Amniotic epithelial cell (primary cell): Measurements from ENCODE around the gene ADAMTS14.

Source experiments
- DNase-seq: peaks from one replicate; pipeline ENCODE4 v3.0.0-alpha.2; 2010; ENCODE audit warnings: low read depth

The ADAMTS14 gene

DNA sequence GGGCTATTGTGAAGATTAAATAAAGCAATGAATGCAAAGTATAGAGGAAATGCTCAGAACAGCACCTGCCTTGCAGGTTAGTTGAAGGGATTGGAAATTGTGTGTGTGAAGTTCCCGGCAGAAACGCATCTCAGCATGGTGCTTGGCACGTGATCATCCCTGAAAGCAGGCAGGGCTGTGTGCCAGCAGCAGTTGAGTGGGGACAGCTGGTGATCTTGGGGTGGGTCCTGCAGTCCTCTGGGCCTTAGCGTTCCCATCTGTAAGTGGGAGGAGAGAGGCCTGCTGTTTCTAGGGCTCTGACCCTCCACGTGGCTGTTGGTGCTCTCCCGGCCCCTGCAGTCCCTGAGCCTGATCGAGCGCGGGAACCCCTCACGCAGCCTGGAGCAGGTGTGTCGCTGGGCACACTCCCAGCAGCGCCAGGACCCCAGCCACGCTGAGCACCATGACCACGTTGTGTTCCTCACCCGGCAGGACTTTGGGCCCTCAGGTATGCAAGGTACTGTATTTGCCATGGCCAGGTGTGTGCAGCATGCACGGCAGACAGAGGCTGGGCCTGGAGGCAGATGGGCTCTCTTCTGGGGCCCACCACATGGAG is 57.6 kb downstream of the ADAMTS14 start:
- DNase-seq: no peak

GRCh38 chr10:70730955-70731354 is 58.6 kb downstream of the ADAMTS14 start:
- DNase-seq: no peak

- DNase-seq: no peak
These were observed 60.3 kb downstream of the ADAMTS14 start for GRCh38 chr10:70732569-70732968.

DNA sequence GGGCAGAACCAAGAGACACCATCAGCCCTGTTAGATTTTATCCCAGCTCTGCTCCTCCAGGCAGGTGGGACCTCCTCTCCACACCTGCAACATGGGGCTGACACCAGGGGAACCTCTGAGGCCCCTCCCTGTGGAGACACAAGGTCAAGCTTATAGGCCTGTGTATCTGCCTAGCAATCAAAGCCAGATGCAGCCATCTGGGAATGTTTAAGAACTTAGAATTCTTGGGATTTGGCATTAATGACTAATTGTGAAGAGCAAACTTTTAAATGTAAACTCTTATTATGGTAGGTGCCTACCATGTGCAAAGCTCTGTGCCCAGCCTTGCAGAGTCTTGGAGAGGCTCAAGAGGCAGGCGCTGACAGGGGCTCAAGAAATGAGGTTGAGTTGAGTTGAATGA is 60.7 kb downstream of the ADAMTS14 start:
- no peak for DNase-seq

GRCh38 chr10:70735161-70735560 is 62.9 kb downstream of the ADAMTS14 start:
- DNase-seq: no peak

DNA sequence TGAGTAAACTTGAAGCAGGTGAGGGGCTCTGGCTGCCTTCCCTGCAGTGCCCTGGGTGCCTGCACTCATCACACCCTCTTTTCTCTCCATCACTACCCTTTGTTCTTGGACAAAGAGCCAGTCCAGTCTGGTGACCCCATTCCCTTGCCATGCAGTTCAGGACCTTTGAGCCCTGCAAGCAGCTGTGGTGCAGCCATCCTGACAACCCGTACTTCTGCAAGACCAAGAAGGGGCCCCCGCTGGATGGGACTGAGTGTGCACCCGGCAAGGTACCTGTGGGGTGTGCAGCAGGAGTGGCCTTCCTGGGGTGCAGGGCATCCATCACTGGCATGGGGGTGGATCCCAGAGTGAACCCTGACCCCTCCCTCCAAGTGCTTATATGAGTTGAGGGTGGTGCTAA is 64.2 kb downstream of the ADAMTS14 start:
- no peak for DNase-seq

DNA sequence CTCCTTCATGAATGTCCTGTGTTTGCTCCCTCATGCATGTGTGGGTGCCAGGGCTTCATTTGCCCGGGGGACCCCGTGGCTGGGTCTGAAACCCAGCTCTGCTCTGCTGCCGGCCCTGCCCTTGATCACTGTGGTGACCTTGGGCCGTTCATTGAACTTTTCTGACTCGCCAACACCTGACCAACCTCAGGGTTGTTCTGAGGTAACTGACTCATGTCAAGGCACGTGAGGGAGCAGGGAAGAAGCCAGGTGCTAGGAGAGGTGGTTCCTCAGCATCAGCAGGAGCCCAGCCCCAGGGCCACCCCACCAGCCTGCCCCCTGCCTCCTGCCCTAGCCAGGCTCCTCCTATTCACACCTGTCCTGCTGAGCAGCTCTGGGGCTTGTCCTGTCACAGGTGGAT is 64.9 kb downstream of the ADAMTS14 start:
- DNase-seq: no peak

DNA sequence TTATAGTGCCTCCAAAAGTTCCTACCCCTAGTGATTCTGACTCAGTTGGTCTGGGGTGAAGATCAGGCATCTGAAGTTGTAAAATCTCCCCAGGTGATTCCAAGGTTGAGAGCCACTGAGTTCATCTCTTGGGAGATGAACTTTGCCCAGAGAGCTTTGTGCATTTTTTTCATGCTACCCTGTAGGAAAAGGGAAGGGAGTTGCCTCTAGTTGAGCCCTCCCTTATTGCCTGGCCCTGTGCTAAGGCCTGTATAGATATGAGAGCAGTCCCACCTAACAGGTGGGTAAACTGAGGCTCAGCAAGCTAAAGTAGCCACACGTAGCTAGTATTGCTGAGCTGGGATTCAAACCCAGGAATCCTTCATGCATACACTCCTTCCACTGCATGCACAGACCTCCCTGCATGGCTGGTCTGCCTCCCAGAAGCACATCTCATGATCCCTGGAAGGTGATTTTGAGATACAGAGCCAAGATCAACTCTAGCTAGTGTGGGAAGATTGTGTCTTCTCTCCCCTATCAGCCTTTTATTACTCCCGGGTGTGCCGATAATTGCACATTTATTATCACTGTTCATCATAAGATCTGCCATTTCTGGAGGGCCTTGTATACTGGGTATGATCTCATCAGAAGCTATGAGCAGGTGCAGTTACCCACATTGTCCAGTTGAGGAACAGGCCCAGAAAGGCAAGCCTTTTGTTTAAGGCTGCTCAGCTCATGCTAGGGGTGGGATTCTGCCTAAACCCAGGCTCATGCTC is 65.9 kb downstream of the ADAMTS14 start:
- DNase-seq: no peak

- no peak for DNase-seq
These were observed 66.4 kb downstream of the ADAMTS14 start for GRCh38 chr10:70738761-70739121.

DNA sequence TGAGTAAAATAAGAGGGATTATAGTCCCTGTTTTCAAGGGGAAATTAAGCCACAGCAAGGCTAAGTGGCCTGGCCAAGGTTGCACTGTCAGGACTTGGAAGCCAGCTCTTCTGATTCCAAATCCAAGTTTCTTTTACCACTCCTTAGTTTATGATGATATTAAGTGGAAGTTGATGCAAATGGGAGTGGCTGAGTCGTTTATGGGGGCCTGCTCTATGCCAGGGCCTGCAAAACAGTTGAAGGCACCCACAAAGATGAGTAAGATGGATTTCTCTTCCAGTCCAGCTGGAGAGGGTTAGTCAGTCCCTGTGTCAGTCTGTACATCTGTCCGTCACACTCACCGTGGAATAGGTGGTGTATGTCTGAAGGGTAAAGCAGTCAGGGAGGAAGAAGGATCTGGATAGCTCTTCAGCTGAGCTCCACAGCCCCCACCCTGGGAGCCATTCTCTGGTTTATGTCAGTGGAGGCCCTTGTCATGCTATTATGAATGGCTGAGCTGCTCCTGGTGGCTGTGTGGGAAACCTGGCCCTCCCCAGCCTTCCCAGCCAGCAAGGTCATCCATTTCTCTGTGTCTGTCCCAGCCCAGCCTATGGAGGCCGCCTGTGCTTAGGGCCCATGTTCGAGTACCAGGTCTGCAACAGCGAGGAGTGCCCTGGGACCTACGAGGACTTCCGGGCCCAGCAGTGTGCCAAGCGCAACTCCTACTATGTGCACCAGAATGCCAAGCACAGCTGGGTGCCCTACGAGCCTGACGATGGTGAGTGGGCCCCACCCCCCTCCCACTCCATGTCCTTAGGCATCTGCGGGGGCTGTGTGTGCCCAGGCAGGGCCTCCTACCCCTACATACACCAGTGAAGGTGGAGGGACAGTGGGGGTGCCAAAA is 68.3 kb downstream of the ADAMTS14 start:
- DNase-seq: peak; percentile 52

DNA sequence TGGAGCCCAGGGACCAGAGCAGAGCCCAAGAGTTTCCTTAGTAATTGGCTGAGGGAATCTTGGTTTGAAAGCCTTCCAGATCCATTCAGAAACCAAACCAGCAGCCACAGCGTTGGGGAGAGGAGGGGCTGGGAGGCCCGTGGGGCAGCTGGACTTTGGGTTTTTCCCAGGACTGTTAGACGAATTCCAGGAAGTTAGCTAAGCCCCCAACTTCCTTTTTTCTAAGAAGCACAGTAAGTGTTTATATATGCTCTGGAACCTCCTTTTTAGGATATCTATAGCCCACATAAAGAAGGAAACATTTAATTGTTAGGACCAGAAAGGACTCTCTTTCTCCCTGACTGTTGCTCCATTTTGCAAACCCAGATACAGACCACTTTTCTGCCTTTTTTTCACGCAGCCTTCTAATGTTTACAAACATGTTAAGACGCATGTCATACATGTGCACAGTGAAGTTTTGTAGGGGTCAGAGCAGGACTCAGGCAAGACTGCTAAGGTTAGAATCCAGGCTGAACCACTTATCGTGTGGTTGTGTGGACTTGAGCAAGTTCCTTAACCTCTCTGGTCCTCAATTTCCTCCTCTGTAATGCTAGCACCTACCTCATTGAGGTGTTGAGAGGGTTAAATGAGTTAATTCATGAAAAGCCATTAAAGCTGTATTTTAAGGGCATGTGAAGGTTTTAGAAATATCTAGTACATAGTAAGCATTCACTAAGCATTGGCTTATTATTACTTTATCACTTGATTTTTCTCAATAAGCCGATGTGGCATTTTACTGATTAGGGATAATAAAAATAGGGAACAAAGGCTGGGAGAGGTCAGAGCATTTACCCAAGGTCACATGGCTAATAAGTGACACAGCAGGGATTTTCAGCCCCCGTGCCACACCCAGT is 70.5 kb downstream of the ADAMTS14 start:
- DNase-seq: peak; percentile 40

GRCh38 chr10:70743430-70743788 is 71.1 kb downstream of the ADAMTS14 start:
- no peak for DNase-seq

- no peak for DNase-seq
These were observed 71.6 kb downstream of the ADAMTS14 start for GRCh38 chr10:70743879-70744278.

- DNase-seq: no peak
These were observed 72.4 kb downstream of the ADAMTS14 start for GRCh38 chr10:70744617-70745143.

GRCh38 chr10:70745555-70745954 is 73.2 kb downstream of the ADAMTS14 start:
- DNase-seq: no peak

DNA sequence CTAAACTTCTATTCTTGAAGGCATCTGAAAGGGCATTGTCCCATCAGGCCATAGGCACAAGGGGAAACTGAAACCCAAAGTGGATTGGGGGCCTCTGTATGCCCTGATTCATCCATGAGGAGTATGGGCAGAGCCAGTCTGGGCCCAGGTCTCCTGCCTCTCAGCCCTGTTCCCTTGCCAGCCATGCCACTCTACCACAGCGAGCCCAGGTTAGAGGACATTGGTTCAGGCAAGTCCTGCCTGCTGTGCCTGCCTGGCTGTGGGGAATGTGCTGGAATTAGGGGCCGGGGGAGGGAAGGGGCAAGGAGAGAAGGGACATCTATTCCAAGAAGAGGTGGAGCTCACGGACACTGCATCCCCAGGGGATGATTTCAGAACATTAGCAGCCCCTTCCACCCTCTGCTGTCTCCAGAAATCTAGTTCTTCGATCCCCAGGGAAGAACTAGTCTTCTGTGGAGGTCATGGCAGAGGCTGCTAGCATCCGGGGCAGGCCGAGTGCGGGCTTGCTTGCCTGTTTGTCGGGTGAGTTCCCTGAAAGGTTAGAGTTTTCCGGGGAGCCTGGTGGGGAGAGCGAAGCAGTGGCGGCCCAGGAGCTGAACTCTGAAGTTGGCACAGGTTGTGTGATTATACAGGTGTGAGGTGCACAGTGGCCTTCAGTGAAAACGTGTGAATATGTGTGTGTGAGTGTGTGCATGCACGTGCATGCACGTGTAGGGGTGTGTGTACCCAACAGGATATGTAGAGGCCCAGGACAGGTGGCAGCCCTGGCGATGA is 75.1 kb downstream of the ADAMTS14 start:
- no peak for DNase-seq

DNA sequence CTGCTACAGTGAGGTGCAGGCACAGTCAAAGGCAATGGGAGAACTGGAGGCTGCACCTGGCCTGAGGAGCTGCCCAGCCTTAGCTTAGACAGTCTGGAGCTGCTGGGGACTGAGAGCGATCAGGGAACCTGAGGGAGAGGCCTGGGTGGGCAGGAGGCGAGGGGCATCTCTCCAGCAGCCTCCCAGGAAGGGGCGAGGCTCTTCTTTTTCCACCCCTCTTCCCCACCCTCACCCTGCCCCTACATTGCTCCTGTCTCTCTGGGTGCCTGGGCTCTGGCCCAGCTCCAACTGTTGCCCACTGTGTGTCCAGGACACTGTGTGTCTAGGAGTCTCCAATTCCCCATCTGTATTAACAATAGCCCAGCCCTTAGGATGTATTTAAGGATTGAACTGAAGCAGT is 76.0 kb downstream of the ADAMTS14 start:
- no peak for DNase-seq

DNA sequence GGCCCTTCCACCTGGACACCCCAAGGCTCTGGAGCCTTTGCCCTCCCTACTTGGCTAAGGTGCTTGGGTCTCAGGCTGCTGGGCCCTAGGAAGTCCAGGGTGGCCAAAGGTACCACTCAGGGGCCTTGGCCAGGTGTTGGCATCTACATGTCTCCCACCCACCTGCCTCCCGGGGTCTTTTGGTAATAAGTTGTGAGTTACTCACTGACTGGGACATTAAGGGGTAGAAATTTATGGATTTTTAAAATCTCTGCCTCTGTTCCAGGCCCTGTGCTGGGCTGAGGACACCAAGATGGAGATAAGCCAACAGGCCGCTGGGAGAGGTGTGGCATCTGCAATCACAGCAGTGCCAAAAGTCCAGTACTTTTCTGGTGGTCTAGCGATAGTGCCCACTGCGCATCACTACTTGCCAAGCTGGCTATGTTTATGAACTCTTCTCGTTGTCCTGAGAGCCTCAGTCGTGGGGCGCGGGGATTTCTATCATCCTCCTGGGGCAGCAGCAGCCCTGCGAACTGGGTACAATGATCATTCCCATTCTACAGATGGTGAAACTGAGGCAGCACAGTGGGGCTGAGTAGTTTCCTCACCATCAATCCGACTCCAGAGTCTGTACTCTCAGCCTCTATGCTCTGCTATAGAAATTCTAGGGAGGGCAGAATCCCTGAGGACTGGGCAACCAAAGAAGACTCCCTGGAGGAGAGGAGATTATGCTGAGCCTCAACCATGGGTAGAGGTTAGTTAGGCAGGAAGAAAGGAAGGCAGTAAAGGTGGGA is 76.7 kb downstream of the ADAMTS14 start:
- no peak for DNase-seq

DNA sequence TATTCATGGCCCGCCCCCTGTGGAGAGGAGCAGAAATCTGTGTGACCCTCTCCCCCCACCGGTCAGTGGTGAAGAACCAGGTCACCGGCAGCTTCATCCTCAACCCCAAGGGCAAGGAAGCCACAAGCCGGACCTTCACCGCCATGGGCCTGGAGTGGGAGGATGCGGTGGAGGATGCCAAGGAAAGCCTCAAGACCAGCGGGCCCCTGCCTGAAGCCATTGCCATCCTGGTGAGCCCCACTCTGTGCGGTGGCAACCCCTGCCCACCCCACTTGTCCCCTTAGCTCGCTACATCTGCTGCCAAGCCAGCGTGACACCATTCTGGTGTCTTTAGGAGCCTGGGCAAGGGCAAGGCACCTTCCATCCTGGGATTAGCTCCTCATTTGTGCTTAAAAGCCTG is 77.5 kb downstream of the ADAMTS14 start:
- no peak for DNase-seq

- DNase-seq: no peak
These were observed 77.9 kb downstream of the ADAMTS14 start for GRCh38 chr10:70750156-70750703.
